MM.1S (cell line): ENCODE data around the gene TUBGCP2.

Experiments
- CTCF ChIP-seq: fragments of 300-600 bp; sonication (generic); IDR thresholded peaks from 2 replicates; pipeline ENCODE4 v1.5.1; 2016; ENCODE audit warnings: antibody characterized with exemption, low read length, mixed read lengths
- EZH2 ChIP-seq: fragments of 300-600 bp; sonication (generic); optimal IDR thresholded peaks from 2 replicates; pipeline ENCODE3; 2017; ENCODE audit warnings: low read depth, mild to moderate bottlenecking, antibody characterized with exemption, low read length, mixed read lengths
- EZH2phosphoT487 ChIP-seq: fragments of 300-600 bp; sonication (generic); IDR thresholded peaks from 2 replicates; pipeline ENCODE4 v1.6.1; 2018; ENCODE audit warnings: antibody characterized with exemption, low read length

GRCh38 chr10:133287832-133288500 is 20.7 kb downstream of the TUBGCP2 start:
- TF ChIP-seq CTCF (no peak), EZH2phosphoT487 (no peak), EZH2 (no peak)
